Measurements from ENCODE around the gene ANKFY1.

DNA sequence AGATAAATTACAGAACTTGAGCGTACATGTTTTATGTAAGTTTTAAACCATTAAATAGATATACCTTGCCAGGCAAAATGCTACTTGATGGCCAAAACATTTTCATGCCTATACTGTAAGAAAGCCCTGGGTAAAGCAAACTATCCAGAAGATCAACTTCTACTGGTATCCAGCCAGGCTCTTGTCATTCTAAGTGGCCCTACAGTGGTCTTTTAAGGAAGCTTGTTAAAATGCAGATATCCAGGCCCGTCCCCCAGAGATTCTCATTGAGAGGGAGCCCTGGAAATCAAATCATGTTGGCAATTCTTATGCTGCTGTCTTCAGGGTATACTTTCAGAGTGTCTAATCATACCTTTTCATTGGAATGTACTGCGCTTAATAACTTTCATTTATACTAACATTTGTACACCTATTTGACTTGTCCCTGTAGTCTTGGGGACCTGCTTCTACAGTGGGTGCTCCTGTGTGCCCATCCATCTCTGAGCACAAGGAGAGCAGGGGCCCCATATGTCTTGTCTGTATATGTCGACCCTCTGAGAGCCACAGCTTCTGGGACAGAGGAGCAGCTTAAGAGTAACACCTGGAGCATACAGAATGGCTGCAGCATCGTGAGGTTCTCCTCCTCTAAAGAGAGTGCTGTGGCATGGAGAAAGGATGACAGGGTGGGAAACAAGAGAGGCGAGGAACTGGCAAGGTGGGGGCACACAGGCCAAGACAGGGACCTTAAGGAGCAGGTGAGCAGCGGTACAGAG lies 43.6 kb upstream of the ANKFY1 start:
- TF ChIP-seq, protein P1, sequence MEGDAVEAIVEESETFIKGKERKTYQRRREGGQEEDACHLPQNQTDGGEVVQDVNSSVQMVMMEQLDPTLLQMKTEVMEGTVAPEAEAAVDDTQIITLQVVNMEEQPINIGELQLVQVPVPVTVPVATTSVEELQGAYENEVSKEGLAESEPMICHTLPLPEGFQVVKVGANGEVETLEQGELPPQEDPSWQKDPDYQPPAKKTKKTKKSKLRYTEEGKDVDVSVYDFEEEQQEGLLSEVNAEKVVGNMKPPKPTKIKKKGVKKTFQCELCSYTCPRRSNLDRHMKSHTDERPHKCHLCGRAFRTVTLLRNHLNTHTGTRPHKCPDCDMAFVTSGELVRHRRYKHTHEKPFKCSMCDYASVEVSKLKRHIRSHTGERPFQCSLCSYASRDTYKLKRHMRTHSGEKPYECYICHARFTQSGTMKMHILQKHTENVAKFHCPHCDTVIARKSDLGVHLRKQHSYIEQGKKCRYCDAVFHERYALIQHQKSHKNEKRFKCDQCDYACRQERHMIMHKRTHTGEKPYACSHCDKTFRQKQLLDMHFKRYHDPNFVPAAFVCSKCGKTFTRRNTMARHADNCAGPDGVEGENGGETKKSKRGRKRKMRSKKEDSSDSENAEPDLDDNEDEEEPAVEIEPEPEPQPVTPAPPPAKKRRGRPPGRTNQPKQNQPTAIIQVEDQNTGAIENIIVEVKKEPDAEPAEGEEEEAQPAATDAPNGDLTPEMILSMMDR (IDR thresholded peaks at IDR 0.05) = no peak
- no peak for TF ChIP-seq POLR2A (IDR thresholded peaks at IDR 0.05)
